DMS153 treated with DMSO at 0.1 percent for 48 hours (cell line): ENCODE data around the gene ELAVL2.
"Not testable (repeated sequence)": the region's sequence is repeated elsewhere in the genome, so short reads cannot be mapped to it uniquely, and the experiment has no call there.

ENCODE experiments used
- DNase-seq: peaks from one replicate; lab custom pipeline; 2025; ENCODE audit not compliant: unreplicated experiment; lab: John Stamatoyannopoulos, UW

Gene ELAVL2

GRCh38 chr9:23728736-23729135 lies 97.3 kb downstream of the ELAVL2 start:
- no peak for DNase-seq

- no peak for DNase-seq
Measured at GRCh38 chr9:23725279-23725946, 100.6 kb downstream of the ELAVL2 start.

GRCh38 chr9:23723672-23724071 lies 102.4 kb downstream of the ELAVL2 start:
- DNase-seq, result no peak

GRCh38 chr9:23723048-23723447 lies 103.0 kb downstream of the ELAVL2 start:
- not testable (repeated sequence) for DNase-seq

- no peak for DNase-seq
Measured at GRCh38 chr9:23721466-23721865, 104.6 kb downstream of the ELAVL2 start.

- DNase-seq, result no peak
Measured at GRCh38 chr9:23717505-23717904, 108.5 kb downstream of the ELAVL2 start.

- DNase-seq, result no peak
Measured at GRCh38 chr9:23707249-23707648, 118.8 kb downstream of the ELAVL2 start.

GRCh38 chr9:23702311-23702922 lies 123.6 kb downstream of the ELAVL2 start:
- DNase-seq, result no peak

GRCh38 chr9:23701291-23701690 lies 124.7 kb downstream of the ELAVL2 start:
- DNase-seq, result no peak

- no peak for DNase-seq
Measured at GRCh38 chr9:23700359-23700758, 125.7 kb downstream of the ELAVL2 start.

GRCh38 chr9:23698161-23698560 lies 127.9 kb downstream of the ELAVL2 start:
- DNase-seq, result no peak

- no peak for DNase-seq
Measured at GRCh38 chr9:23695572-23695971, 130.5 kb downstream of the ELAVL2 start.

GRCh38 chr9:23693374-23693773 lies 132.7 kb downstream of the ELAVL2 start:
- DNase-seq, result no peak

GRCh38 chr9:23686896-23687295 lies 139.1 kb downstream of the ELAVL2 start:
- DNase-seq, result no peak

GRCh38 chr9:23686257-23686656 lies 139.8 kb downstream of the ELAVL2 start:
- no peak for DNase-seq

- DNase-seq, result no peak
Measured at GRCh38 chr9:23683611-23684061, 142.4 kb downstream of the ELAVL2 start.

- no peak for DNase-seq
Measured at GRCh38 chr9:23682891-23683431, 143.1 kb downstream of the ELAVL2 start.

GRCh38 chr9:23682352-23682751 lies 143.7 kb downstream of the ELAVL2 start:
- no peak for DNase-seq

- no peak for DNase-seq
Measured at GRCh38 chr9:23677446-23677845, 148.6 kb downstream of the ELAVL2 start.

- DNase-seq, result no peak
Measured at GRCh38 chr9:23674016-23674585, 151.9 kb downstream of the ELAVL2 start.

- no peak for DNase-seq
Measured at GRCh38 chr9:23672151-23672550, 153.9 kb downstream of the ELAVL2 start.

- no peak for DNase-seq
Measured at GRCh38 chr9:23669776-23670175, 156.3 kb downstream of the ELAVL2 start.
